WTC11 (cell line): Measurements from ENCODE around the gene MED12L. TPM values are rescaled to one million over a fixed set of nuclear protein-coding genes. Genes with fewer than 3 reads are reported as not detected.
"Not testable (repeated sequence)": the region's sequence is repeated elsewhere in the genome, so short reads cannot be mapped to it uniquely, and the experiment has no call there.

Experiments
- ATAC-seq: fragments of 200-7000 bp; cut with Tn5 transposase; 2 replicates; pipeline ENCODE4 v1.10.0; 2021; ENCODE audit warnings: mild to moderate bottlenecking, moderate library complexity
- CTCF ChIA-PET: fragments of 300-600 bp; sonication (Branson Sonifier 250); formaldehyde crosslinking; loops from one replicate; lab custom pipeline; 2021; ENCODE audit warnings: antibody characterized with exemption; lab: Charles Lee
- POLR2A ChIA-PET: fragments of 350-600 bp; sonication (Branson Sonifier 250); formaldehyde crosslinking; loops from one replicate; lab custom pipeline; 2021; ENCODE audit warnings: antibody characterized with exemption; lab: Charles Lee
- DNase-seq: peaks from one replicate; pipeline ENCODE4 v3.0.0; 2021; ENCODE audit warnings: low spot score
- H3K27ac Mint-ChIP-seq: 2 replicates; pipeline ENCODE4 v1.8.0; 2021; ENCODE audit warnings: mixed read lengths
- H3K27me3 Mint-ChIP-seq: 2 replicates; pipeline ENCODE4 v1.8.0; 2021; ENCODE audit warnings: low read depth, mild to moderate bottlenecking, moderate library complexity, mixed read lengths
- H3K36me3 Mint-ChIP-seq: 2 replicates; pipeline ENCODE4 v1.8.0; 2021; ENCODE audit warnings: mixed read lengths
- H3K4me1 Mint-ChIP-seq: 2 replicates; pipeline ENCODE4 v1.8.0; 2022; ENCODE audit warnings: mixed read lengths
- H3K4me3 Mint-ChIP-seq: 2 replicates; pipeline ENCODE4 v1.8.0; 2021; ENCODE audit warnings: mild to moderate bottlenecking, moderate library complexity, mixed read lengths
- H3K9me3 Mint-ChIP-seq: 2 replicates; pipeline ENCODE4 v1.8.0; 2021; ENCODE audit warnings: mixed read lengths
- FOXK1 ChIP-seq: sonication (generic); formaldehyde crosslinking; IDR thresholded peaks from 2 replicates; pipeline ENCODE4 v1.8.0; 2022; ENCODE audit warnings: mild to moderate bottlenecking, moderate library complexity, missing genetic modification reagents
- GTF2I ChIP-seq: fragments of 250-450 bp; sonication (Bioruptor Pico); conservative IDR thresholded peaks from 2 replicates; pipeline ENCODE4 v1.4.0; 2021; ENCODE audit warnings: mild to moderate bottlenecking
- HMGA2 ChIP-seq: fragments of 250-450 bp; sonication (Bioruptor Pico); IDR thresholded peaks from 2 replicates; pipeline ENCODE4 v1.4.0; 2021; ENCODE audit warnings: mild to moderate bottlenecking, moderate library complexity
- IRF2 ChIP-seq: sonication (generic); formaldehyde crosslinking; IDR thresholded peaks from 2 replicates; pipeline ENCODE4 v1.8.0; 2022; ENCODE audit warnings: low read depth, missing genetic modification reagents, borderline replicate concordance
- NFATC4 ChIP-seq: fragments of 250-450 bp; sonication (Bioruptor Pico); IDR thresholded peaks from 2 replicates; pipeline ENCODE4 v1.9.0; 2021; ENCODE audit warnings: mild to moderate bottlenecking
- RORB ChIP-seq: fragments of 250-450 bp; sonication (Bioruptor Pico); IDR thresholded peaks from 2 replicates; pipeline ENCODE4 v1.9.0; 2021; ENCODE audit warnings: mild to moderate bottlenecking
- SMAD3 ChIP-seq: sonication (generic); formaldehyde crosslinking; IDR thresholded peaks from 2 replicates; pipeline ENCODE4 v1.8.0; 2022; ENCODE audit warnings: missing genetic modification reagents, mild to moderate bottlenecking, borderline replicate concordance
- ZNF671 ChIP-seq: fragments of 250-450 bp; sonication (Bioruptor Pico); IDR thresholded peaks from 2 replicates; pipeline ENCODE4 v1.8.0; 2021; ENCODE audit warnings: mild to moderate bottlenecking
- total RNA-seq: library from RNA; stranded (reverse); gene quantifications from 3 replicates; pipeline ENCODE4 v1.2.3, GENCODE V29; 2021
- TF ChIP-seq, protein P1 (sequence below): sonication (generic); formaldehyde crosslinking; conservative IDR thresholded peaks from 2 replicates; pipeline ENCODE4 v1.8.1; 2023; ENCODE audit warnings: mild to moderate bottlenecking, low read depth, missing genetic modification reagents, moderate library complexity
- TF ChIP-seq, protein P2 (sequence below): fragments of 200-600 bp; IDR thresholded peaks from 2 replicates; pipeline ENCODE4 v1.8.0; 2022; ENCODE audit warnings: antibody characterized with exemption
- TF ChIP-seq, protein P3 (sequence below): sonication (generic); formaldehyde crosslinking; IDR thresholded peaks from 2 replicates; pipeline ENCODE4 v1.8.0; 2022; ENCODE audit warnings: mild to moderate bottlenecking, missing genetic modification reagents
- TF ChIP-seq, protein P4 (sequence below): sonication (generic); formaldehyde crosslinking; IDR thresholded peaks from 2 replicates; pipeline ENCODE4 v1.8.0; 2023; ENCODE audit warnings: mild to moderate bottlenecking, missing genetic modification reagents
- TF ChIP-seq, protein P5 (sequence below): sonication (generic); formaldehyde crosslinking; IDR thresholded peaks from 2 replicates; pipeline ENCODE4 v1.8.1; 2022; ENCODE audit warnings: low read depth, missing genetic modification reagents, borderline replicate concordance

Gene MED12L
- total RNA-seq, 1 experiment from 2014 or later = 27.4 TPM

DNA sequence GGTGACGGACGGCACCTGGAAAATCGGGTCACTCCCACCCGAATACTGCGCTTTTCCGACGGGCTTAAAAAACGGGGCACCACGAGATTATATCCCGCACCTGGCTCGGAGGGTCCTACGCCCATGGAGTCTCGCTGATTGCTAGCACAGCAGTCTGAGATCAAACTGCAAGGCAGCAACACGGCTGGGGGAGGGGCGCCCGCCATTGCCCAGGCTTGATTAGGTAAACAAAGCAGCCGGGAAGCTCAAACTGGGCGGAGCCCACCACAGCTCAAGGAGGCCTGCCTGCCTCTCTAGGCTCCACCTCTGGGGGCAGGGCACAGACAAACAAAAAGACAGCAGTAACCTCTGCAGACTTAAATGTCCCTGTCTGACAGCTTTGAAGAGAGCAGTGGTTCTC, 156.5 kb downstream of the MED12L start:
- H3K36me3 Mint-ChIP-seq, ATAC-seq, H3K9me3 Mint-ChIP-seq, CTCF ChIA-PET, POLR2A ChIA-PET, H3K27ac Mint-ChIP-seq, H3K4me3 Mint-ChIP-seq, H3K27me3 Mint-ChIP-seq: not testable (repeated sequence)
- TF ChIP-seq FOXK1 (CRISPR knock-in tag) = 0 out of 2 replicates have a peak, but pooled peaks have one; percentile 39
- peak; percentile 73 for DNase-seq
- H3K4me1 Mint-ChIP-seq = peaks cover 12% of the 10 kb centered on the region

DNA sequence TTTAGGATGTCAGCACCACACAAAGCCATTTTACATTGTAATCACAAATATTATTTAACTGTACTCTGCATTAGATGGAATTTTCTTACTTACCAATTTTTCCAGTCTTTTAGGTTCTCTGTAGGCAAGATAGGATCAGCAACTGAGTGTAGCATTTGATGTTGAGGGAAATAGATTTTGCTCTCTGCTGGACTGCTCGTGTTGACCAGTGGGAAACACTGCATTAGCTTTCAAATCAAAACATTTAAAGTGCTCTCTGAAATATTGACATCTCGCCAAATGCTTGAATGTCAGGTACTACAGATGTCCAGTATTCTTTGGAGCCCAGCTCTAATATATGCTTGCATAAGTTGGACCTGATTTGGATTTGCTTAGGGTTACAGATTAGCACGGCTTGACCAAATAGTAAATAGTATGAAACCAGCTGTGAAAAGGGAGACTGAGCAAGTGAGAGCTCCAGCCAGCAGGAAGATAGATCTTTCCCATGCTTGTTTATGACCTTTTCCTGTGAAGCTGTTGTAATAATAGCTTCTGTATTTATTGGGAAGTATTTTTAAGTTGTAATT, 163.4 kb downstream of the MED12L start:
- H3K9me3 Mint-ChIP-seq = no peaks in the 10 kb centered on the region

DNA sequence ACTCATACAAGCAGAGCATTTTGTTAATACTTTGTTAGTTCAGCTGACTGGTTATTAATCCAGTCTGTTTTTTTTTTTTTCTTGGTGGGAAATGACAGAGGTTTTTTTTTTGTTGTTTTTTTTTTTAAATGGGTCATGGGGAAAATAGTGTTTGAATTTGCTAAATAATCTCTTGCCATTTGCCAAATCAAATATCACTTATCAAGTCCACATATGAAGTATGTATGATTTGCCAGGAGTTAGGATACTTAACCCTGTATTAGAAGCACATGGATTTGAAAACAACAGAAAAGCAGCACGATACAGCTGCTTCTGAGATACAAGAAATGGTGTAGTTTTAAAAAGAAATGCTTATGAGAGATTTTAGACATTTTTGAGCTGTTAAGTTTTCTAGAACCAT, 171.3 kb downstream of the MED12L start:
- no peak for DNase-seq
- H3K4me3 Mint-ChIP-seq = no peak overlapping the region
- H3K4me1 Mint-ChIP-seq = no peaks in the 10 kb centered on the region
- 0 out of 2 replicates have a peak, but pooled peaks cover 4% of the 10 kb centered on the region for H3K36me3 Mint-ChIP-seq
- H3K27ac Mint-ChIP-seq = no peak overlapping the region
- TF ChIP-seq GTF2I (CRISPR knock-in tag) = no peak
- no peak for TF ChIP-seq HMGA2 (CRISPR knock-in tag)
- TF ChIP-seq, protein P1, sequence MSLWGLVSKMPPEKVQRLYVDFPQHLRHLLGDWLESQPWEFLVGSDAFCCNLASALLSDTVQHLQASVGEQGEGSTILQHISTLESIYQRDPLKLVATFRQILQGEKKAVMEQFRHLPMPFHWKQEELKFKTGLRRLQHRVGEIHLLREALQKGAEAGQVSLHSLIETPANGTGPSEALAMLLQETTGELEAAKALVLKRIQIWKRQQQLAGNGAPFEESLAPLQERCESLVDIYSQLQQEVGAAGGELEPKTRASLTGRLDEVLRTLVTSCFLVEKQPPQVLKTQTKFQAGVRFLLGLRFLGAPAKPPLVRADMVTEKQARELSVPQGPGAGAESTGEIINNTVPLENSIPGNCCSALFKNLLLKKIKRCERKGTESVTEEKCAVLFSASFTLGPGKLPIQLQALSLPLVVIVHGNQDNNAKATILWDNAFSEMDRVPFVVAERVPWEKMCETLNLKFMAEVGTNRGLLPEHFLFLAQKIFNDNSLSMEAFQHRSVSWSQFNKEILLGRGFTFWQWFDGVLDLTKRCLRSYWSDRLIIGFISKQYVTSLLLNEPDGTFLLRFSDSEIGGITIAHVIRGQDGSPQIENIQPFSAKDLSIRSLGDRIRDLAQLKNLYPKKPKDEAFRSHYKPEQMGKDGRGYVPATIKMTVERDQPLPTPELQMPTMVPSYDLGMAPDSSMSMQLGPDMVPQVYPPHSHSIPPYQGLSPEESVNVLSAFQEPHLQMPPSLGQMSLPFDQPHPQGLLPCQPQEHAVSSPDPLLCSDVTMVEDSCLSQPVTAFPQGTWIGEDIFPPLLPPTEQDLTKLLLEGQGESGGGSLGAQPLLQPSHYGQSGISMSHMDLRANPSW (CRISPR knock-in tag) = no peak
- TF ChIP-seq FOXK1 (CRISPR knock-in tag) = no peak
- TF ChIP-seq, all 79 proteins: peak for 0
- no peak for ATAC-seq
- POLR2A ChIA-PET = no interaction called here
- Mint-ChIP-seq H3K27me3 (no peaks in the 10 kb centered on the region), H3K9me3 (no peaks in the 10 kb centered on the region)
- CTCF ChIA-PET = no interaction called here

More for the DNA sequence above, 163.4 kb downstream of the MED12L start:
- DNase-seq (no peak), ATAC-seq (no peak)
- Mint-ChIP-seq H3K4me1 (no peaks in the 10 kb centered on the region), H3K27me3 (no peaks in the 10 kb centered on the region), H3K4me3 (no peak overlapping the region), H3K36me3 (no peaks in the 10 kb centered on the region), H3K27ac (peak overlapping the region; percentile 38; the same call in 1 of the 2 replicates)
- TF ChIP-seq, protein P1 (CRISPR knock-in tag) = no peak
- POLR2A ChIA-PET = no interaction called here
- CTCF ChIA-PET = interaction anchor here (0.8 kb wide), 1 partner anchor 79 kb away, joined by 3 read pairs; no protein-coding TSS in a partner anchor

DNA sequence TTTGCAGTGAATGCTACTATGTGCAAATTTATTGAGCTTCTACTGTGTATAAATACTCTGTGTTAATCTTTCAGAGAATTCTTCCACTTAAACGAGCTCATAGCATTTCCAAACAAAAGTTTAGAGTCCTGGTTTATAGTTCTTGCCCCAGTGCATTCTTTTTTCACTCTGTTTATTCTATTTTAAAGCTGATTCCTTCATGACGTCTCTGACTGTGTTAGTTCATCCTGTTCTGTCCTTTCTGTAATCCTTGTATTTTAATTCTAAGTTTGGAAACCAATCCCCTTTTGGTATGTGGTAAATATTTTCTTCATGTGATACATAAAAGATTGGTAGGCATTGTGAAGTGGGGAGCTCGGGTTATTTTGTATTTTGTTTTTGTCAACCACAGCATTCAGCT, 174.2 kb downstream of the MED12L start:
- H3K4me3 Mint-ChIP-seq = no peak overlapping the region
- ChIA-PET POLR2A (no interaction called here), CTCF (no interaction called here)
- H3K9me3 Mint-ChIP-seq = no peaks in the 10 kb centered on the region
- H3K4me1 Mint-ChIP-seq = no peaks in the 10 kb centered on the region
- ATAC-seq = no peak
- H3K36me3 Mint-ChIP-seq = 0 out of 2 replicates have a peak, but pooled peaks cover 4% of the 10 kb centered on the region
- no peak overlapping the region for H3K27ac Mint-ChIP-seq
- H3K27me3 Mint-ChIP-seq = no peaks in the 10 kb centered on the region
- DNase-seq = no peak
- TF ChIP-seq SMAD3 (CRISPR knock-in tag) = no peak
- TF ChIP-seq, protein P2, sequence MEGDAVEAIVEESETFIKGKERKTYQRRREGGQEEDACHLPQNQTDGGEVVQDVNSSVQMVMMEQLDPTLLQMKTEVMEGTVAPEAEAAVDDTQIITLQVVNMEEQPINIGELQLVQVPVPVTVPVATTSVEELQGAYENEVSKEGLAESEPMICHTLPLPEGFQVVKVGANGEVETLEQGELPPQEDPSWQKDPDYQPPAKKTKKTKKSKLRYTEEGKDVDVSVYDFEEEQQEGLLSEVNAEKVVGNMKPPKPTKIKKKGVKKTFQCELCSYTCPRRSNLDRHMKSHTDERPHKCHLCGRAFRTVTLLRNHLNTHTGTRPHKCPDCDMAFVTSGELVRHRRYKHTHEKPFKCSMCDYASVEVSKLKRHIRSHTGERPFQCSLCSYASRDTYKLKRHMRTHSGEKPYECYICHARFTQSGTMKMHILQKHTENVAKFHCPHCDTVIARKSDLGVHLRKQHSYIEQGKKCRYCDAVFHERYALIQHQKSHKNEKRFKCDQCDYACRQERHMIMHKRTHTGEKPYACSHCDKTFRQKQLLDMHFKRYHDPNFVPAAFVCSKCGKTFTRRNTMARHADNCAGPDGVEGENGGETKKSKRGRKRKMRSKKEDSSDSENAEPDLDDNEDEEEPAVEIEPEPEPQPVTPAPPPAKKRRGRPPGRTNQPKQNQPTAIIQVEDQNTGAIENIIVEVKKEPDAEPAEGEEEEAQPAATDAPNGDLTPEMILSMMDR = no peak
- TF ChIP-seq, protein P3, sequence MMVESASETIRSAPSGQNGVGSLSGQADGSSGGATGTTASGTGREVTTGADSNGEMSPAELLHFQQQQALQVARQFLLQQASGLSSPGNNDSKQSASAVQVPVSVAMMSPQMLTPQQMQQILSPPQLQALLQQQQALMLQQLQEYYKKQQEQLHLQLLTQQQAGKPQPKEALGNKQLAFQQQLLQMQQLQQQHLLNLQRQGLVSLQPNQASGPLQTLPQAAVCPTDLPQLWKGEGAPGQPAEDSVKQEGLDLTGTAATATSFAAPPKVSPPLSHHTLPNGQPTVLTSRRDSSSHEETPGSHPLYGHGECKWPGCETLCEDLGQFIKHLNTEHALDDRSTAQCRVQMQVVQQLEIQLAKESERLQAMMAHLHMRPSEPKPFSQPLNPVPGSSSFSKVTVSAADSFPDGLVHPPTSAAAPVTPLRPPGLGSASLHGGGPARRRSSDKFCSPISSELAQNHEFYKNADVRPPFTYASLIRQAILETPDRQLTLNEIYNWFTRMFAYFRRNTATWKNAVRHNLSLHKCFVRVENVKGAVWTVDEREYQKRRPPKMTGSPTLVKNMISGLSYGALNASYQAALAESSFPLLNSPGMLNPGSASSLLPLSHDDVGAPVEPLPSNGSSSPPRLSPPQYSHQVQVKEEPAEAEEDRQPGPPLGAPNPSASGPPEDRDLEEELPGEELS = no peak
- TF ChIP-seq NFATC4 = no peak
- no peak for TF ChIP-seq RORB (CRISPR knock-in tag)
- TF ChIP-seq, protein P4, sequence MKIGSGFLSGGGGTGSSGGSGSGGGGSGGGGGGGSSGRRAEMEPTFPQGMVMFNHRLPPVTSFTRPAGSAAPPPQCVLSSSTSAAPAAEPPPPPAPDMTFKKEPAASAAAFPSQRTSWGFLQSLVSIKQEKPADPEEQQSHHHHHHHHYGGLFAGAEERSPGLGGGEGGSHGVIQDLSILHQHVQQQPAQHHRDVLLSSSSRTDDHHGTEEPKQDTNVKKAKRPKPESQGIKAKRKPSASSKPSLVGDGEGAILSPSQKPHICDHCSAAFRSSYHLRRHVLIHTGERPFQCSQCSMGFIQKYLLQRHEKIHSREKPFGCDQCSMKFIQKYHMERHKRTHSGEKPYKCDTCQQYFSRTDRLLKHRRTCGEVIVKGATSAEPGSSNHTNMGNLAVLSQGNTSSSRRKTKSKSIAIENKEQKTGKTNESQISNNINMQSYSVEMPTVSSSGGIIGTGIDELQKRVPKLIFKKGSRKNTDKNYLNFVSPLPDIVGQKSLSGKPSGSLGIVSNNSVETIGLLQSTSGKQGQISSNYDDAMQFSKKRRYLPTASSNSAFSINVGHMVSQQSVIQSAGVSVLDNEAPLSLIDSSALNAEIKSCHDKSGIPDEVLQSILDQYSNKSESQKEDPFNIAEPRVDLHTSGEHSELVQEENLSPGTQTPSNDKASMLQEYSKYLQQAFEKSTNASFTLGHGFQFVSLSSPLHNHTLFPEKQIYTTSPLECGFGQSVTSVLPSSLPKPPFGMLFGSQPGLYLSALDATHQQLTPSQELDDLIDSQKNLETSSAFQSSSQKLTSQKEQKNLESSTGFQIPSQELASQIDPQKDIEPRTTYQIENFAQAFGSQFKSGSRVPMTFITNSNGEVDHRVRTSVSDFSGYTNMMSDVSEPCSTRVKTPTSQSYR = no peak
- no peak for TF ChIP-seq GTF2I (CRISPR knock-in tag)
- TF ChIP-seq, protein P5, sequence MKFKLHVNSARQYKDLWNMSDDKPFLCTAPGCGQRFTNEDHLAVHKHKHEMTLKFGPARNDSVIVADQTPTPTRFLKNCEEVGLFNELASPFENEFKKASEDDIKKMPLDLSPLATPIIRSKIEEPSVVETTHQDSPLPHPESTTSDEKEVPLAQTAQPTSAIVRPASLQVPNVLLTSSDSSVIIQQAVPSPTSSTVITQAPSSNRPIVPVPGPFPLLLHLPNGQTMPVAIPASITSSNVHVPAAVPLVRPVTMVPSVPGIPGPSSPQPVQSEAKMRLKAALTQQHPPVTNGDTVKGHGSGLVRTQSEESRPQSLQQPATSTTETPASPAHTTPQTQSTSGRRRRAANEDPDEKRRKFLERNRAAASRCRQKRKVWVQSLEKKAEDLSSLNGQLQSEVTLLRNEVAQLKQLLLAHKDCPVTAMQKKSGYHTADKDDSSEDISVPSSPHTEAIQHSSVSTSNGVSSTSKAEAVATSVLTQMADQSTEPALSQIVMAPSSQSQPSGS (CRISPR knock-in tag) = no peak
- no peak for TF ChIP-seq HMGA2 (CRISPR knock-in tag)
- no peak for TF ChIP-seq IRF2 (CRISPR knock-in tag)
- TF ChIP-seq ZNF671 = no peak
